ENCODE measurements around the gene HACD2.

The HACD2 gene

GRCh38 chr3:123481722-123482457 is 103.0 kb downstream of the HACD2 start:
- DNase-seq (ENCODE audit: low spot score) = no peak

- DNase-seq (ENCODE audit: low spot score) = no peak
Observed at GRCh38 chr3:123481071-123481470, 103.8 kb downstream of the HACD2 start.

GRCh38 chr3:123480428-123480827 is 104.4 kb downstream of the HACD2 start:
- DNase-seq (ENCODE audit: low spot score) = no peak

DNA sequence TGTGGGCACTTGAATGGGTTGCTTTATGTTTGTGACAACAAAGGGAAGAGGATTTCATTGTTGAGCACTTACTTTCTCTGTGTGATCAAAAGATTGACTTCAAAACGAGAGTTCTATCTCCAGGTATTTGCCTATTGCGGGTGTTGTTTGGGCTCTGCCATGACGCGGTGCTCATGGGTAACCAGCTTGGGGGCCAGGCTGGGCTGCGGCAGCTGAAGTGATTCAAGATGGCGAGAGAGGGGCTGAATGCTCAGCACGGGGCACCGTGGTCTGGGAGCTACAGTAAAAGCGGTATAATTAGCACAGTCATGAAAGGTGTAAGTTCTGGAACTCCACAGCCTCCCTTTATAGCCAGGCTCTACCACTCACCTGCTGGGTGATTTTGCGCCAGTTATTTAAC is 105.0 kb downstream of the HACD2 start:
- DNase-seq (ENCODE audit: low spot score) = no peak

DNA sequence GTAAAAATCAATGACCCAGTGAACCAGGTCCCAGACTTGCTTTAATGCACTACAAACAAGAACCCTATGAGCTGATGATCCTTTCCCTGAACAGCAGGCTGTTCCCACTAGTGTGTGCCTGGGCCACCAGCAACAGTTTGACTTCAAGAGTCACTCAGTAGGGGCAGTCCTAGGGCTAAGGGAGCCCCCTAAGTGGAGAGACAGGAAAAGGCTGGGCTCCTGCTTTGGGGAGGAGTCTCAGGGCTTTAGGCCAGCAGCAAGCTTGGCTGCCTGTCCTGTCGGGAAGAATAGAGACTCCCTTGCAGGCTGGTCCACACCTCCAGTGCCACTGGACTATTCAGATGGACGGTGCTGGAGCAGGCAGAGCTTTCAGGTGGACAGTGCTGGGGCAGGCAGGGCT is 106.5 kb downstream of the HACD2 start:
- DNase-seq (ENCODE audit: low spot score) = no peak

DNA sequence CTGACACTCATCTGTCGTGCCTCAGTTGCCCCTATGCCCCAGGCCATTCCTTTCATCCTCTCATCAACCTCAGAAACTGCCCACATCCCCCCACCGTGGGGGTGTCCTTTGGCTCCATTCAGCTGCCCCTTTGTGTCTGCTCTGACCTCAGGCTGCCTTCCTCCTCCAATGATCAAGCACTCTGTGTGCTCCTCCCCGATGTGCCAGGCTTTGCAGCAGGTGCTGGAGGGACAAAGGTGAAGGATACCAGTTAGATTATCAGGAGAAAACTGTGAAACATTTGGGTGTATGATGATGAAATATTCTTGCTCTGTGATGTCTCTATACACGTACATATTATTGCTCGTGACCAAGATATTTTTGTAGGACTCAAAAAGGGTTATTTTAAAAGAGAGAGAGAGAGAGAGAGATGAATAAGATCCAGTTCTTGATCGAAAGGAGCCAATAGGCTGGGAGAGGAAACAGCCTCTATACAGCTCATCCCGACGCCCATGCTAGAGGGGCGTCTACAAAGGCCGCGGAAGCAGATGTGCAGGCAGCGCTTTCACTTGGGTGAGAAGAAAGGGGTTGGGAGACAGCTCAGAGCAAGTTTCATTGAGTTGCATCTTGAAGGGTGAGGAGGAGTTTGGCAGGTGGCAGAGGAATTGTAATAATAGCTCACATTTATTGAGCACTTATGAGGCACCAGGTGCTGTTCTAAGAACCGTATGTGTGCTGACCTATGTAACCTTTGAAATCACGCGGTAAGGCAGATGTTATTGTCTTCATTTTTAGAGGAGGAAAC is 107.7 kb downstream of the HACD2 start:
- DNase-seq (ENCODE audit: low spot score) = no peak

DNA sequence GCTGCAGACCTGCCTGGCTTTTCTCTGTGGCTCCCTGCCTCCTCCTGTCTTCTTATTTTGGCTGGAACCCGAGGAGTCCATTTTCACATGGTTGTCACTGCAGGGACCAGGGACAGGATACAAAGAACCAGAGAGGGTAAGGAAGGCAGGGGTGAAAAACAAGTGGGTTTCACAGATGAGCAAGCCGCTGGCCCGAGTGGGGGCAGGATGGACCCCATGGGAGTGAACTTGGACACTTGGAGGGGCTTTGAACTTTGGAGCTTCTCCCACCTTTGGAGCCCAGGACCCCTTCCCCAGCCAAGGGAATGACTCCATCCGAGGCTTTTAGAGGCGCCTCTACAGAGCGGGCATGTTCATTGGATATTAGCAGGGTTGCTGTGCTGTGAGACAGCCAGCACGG is 109.1 kb downstream of the HACD2 start:
- DNase-seq (ENCODE audit: low spot score) = no peak

GRCh38 chr3:123471106-123471505 is 113.7 kb downstream of the HACD2 start:
- DNase-seq (ENCODE audit: low spot score) = no peak

DNA sequence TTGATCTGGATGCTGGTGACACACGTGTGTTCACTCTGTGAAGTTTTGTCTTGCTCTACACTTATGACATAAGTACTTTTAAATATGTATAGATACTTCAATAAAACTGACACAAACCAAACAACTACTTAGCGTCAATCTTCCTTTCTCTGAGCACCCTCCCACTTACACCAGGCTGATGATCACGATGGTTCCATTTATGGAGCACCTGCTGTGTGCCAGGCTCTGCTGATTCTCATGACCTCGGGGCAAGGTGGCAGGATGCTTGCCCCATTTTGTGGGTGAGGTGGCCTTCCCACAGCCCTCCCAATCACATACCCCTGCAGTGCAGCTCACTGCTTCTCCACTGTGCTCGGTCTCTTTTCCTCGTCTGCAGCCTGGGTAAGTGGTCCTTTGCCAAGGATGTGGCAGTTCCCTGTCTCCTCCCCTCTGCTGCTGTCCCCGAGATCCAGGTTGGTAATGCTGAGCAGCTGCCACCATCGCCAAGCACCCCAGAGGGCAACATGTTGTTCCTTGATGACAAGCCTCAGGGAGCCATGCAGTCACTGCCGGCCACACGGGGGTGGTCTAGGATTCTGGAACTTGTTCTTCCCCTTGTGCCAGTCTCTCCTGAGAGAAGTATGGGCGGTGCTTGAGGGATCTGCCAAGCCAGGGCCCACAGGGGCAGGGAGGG is 115.4 kb downstream of the HACD2 start:
- no peak for DNase-seq (ENCODE audit: low spot score)

- no peak for DNase-seq (ENCODE audit: low spot score)
Observed at GRCh38 chr3:123467046-123467445, 117.8 kb downstream of the HACD2 start.

DNA sequence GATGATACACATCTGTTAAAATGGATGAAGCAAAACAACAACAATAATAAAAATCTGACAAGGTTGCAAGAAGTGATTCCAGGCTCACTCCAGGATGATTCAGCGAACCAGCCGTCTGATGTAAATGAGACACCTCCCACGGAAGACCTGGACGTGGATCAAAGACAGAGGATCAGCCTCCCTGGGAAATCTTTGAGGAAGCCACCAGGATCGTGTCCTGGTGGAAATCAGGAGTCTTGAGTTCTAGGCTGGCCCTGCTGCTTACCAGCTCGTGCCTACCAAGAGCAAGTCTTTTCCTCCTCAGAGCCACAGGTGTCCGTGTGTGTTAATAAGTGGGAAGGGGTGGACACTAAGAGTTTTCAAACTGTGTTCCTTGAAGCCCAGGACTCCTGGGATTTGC is 120.6 kb downstream of the HACD2 start:
- no peak for DNase-seq (ENCODE audit: low spot score)

DNA sequence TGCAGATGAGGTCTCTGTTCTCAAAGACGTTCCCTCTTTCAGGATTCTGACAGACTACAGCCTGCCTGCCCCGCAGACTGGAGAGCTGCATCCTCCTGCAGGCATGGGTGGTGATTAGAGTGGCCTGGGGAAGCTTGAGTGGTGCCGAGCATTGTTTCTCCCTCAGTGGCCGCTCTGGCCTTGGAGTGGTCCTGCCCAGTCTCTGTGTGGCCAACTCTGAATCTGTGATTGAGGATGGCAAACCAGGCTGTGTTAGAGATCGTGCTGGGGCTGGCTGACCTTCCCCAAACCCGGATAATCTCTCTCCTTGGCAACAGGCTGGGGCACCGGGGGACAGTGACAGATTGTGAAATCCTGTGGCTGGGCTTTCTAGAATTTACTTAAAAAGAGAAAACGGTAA is 125.0 kb downstream of the HACD2 start:
- DNase-seq (ENCODE audit: low spot score) = no peak

DNA sequence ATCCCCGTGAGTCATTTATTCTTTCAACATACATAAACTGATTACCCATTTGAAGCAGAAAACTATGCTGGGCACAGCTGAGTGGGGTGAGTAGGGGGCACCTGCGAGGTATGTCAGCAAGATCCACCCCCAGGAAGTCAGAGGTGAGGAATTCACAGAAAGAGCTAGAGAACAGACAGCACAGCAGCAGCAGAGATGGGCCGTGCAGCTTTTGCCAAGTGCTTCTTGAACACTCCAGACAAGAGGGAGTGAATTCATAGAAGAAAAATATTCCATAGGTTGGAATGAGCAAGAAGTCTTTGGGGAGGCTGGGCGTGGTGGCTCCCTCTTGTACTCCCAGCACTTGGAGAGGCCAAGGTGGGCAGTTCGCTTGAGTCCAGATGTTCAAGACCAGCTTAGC is 126.6 kb downstream of the HACD2 start:
- DNase-seq (ENCODE audit: low spot score) = no peak

DNA sequence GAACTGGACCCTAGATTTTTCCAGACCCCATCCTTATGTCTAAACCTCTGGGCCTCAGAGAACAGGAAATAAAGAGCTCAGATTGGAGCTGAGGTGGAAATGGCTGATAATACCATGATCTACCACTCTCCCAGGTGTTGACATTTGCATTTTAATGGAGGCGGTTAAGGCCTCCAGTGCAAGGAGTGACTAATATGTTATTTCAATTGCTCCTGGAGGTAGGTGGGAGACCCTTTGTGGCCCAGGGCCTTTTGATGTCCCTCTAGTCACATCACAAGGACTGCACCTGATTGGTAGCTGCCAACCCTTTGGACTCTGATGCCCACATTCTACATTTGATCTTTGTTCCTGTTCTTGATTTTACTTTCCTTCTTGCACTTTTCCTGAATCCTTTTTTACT is 127.0 kb downstream of the HACD2 start:
- no peak for DNase-seq (ENCODE audit: low spot score)

DNA sequence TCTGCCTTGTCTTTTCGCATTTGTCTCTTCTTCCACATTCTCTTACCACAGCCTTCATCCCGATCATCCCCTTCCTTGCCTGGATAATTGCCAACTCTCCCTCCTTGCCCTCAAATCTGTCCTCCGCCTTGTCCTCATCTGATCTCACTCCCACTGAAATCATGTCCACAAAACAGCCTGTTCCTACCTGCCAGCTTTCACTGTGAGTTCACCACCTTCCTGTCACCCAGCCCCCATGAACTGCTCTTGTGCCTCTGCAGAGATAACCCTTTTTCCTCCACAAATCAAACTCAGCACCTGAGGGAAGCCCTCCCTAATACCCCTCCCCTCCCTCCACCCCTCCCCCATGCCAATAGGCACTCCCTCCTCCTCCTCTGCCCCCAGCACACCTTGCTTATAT is 131.2 kb downstream of the HACD2 start:
- DNase-seq (ENCODE audit: low spot score) = no peak

- no peak for DNase-seq (ENCODE audit: low spot score)
Observed at GRCh38 chr3:123451186-123451585, 133.7 kb downstream of the HACD2 start.

DNA sequence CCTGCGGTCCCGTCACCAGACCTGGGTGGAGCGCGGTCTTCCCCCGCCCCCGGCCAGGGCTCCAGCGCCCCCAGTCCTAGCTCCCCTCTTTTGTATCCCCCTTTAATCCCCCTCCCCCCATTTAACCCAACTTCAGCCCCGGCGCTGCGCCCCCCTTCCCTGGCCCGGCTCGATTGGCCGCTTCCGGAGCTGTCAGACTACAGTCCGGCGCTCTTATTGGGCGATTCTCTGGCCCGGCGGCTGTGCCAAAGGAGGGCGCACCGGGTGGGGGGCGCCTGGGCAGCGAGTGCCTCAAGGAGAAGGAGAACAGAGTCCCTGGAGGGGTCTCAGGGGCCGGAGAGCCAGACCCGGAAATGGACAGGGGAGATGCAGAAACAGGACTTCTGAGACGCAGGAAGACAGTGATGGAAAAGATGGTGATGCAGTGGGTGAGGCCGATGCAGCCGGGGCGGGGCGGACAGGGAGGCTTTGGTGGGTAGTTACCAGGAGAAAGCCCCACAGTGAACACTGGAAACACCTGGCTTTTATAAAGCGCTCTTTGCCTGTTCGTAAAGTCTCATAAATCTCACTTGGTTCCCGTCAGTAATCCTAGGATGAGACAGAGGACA is 134.8 kb downstream of the HACD2 start:
- DNase-seq (ENCODE audit: low spot score) = peak; percentile 26

DNA sequence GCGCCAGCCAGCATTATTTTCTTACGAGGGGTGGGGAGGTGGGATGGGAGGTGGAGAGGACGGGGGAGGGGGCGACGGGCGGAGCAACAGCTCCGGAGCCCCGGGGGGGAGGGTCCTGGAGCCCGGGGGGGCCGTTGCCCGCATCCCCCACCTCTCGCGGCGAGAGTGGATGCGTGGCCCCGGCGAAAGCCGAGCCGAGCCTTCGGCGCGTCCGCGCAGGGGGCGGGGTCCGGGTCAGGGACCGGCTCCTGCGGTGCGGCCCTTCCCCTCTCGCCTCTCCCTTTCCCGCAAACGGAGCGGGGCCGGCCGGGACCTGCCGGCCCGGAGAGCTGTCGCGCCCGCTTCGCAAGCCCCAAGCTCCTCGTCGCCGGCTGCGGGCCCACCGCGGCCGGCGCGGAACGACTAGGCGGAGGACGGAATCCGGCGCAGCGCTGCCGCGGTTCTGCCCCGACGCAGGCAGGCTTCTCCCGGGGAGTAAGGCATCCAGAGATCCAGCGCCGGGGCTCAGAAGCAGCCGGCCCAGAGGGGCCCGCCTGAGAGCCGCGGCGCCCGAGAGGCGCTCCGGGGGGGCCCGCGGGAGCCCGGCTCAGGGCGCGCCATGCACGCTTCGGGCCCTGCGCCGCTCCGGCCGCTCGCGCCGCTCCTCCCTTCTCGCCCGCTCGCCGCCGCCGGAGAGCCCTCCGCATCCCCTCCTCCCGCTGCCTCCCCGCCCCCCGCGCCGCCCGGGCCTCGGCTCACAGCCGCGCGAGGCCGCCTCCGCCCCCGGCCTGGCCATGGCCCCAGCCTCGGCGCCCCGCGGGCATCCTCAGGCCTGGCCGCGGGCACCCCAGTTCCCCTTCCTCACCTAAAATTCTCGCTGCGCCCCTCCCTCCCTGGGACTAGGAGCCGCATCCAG is 135.5 kb downstream of the HACD2 start:
- no peak for DNase-seq (ENCODE audit: low spot score)

DNA sequence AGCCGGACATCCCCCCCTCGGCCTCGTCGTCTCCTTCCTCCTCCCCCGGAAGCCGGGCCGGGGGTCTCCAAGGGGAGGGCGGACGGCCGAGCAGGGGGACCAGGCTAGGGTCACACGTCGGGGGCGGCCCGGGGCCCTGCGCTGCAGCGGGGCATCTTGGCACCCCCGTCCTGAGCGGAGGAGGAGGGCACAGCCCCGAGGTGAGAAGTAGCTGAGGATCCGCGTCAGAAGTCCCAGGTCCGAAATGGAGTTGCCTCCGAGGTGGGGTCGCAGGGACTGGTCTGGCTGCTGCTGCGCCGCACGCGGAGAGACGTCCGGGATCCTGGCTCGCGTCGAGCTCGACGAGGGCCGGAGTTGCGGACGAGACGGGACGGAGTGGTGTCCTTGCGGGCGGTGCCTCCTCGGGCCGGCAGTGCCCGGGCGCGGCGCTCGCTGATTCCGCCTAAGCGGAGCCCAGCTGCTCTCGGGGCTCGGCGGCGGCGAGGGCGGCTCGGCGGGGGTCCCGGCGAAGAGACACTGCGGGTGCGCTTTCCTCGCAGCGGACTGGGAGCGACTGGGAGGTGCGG is 136.2 kb downstream of the HACD2 start, which contains the start of gene ADCY5:
ADCY5 (minus strand) TSS at position 555 of the 566 bp plus-strand sequence; CDS start at position 10, 545 bp downstream.
- DNase-seq (ENCODE audit: low spot score) = no peak

DNA sequence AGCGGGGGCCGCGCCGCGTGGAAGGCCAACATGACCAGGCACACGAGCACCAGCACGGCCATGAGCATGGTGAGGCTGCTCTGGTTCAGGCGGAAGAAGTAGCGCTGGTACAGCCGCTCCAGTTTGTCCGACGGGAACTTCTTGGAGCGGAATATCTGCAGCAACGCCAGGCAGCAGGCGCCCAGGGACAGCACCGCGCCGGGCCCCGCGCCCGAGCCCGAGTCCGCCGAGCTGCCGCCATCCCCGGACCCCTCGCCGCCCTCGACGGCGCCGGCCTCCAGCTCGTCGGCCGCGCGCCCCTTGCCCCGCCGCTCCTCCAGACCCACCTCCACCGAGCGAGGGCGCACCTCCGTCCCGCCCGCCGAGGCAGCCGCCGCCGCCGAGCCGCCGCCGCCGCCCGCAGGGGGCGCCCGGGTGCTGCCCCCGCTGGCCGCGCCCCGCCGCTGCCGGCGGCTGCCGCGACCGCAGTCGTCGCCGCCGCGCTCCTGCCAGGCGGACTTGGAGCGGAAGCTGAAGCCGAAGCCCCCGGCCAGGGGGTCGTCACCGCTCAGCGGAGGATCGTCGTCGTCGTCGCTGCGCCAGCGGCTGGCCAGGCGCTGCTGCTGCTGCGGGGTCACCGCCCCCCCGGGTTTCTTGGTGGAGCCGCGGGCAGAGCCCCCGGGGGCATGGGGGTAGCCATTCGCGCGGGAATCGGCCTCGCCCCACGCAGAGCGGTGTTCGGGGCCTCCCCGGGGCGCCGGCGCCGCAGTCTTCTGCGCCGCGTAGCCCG is 136.9 kb downstream of the HACD2 start:
- DNase-seq (ENCODE audit: low spot score) = no peak
